ENCODE results near the gene NIPA2. TPM values are rescaled to one million over a fixed set of nuclear protein-coding genes. Genes with fewer than 3 reads are reported as not detected.

NIPA2 gene
- total and polyA plus RNA-seq, 4 donors: 11.7 to 31.6 (median 20.9) TPM

DNA sequence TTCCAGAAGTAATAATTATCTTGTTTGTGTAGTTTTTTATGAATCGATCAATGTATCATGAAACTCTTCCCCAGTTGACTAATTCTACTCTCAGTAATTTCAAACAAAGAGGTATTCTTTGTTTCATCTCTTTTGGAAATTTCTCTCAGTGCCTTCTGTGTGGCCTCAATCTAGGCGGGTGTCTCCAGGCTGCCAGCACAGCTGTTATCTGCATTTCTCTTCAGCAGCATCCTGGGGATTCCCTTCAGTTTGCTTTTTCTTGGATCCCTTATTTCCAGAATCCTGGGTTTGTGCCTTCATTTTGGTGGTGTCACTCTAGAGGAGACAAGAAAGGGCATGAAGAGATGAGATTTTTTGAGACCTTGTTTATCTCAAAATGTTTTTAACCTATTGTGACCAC is 22.7 kb downstream of the NIPA2 start:
- Histone ChIP-seq H3K27me3 (ENCODE audit: control insufficient read depth in 4 of 4, insufficient read depth in 4 of 4, low read length in 3 of 4) (no peaks in the 10 kb centered on the region), H3K36me3 (ENCODE audit: control insufficient read depth in 4 of 4, insufficient read depth in 3 of 4, low read depth in 1 of 4, low read length in 3 of 4) (peaks cover 13 to 35% (median 21%) of the 10 kb centered on the region in 4 donors), H3K4me1 (ENCODE audit: control insufficient read depth in 4 of 4, insufficient read depth in 4 of 4, low read length in 3 of 4) (no peaks in the 10 kb centered on the region), H3K9ac (ENCODE audit: low read depth in 1 of 2, low read length in 2 of 2) (no peak overlapping the region), H3K27ac (ENCODE audit: low read depth in 1 of 2, low read length in 2 of 2) (no peak overlapping the region), H3K4me3 (ENCODE audit: low read depth in 1 of 3, low read length in 3 of 3) (no peak overlapping the region), H3K9me3 (ENCODE audit: control insufficient read depth in 4 of 4, low read length in 3 of 4) (no peaks in the 10 kb centered on the region)
- WGBS: 88% methylated on average over 2 of the region's 2 CpGs
- no peak for TF ChIP-seq EGR1 (IDR thresholded peaks at IDR 0.05; ENCODE audit: low read depth in 2 of 2)
- no peak for TF ChIP-seq SP1 (IDR thresholded peaks at IDR 0.05)
- TF ChIP-seq FOXA2 (IDR thresholded peaks at IDR 0.05): no peak
- TF ChIP-seq ATF3 (IDR thresholded peaks at IDR 0.05): no peak
- TF ChIP-seq REST (IDR thresholded peaks at IDR 0.05): no peak
- no peak for TF ChIP-seq FOXA1 (IDR thresholded peaks at IDR 0.05)
- TF ChIP-seq ZBTB33 (IDR thresholded peaks at IDR 0.05): no peak
- TF ChIP-seq, protein P1, sequence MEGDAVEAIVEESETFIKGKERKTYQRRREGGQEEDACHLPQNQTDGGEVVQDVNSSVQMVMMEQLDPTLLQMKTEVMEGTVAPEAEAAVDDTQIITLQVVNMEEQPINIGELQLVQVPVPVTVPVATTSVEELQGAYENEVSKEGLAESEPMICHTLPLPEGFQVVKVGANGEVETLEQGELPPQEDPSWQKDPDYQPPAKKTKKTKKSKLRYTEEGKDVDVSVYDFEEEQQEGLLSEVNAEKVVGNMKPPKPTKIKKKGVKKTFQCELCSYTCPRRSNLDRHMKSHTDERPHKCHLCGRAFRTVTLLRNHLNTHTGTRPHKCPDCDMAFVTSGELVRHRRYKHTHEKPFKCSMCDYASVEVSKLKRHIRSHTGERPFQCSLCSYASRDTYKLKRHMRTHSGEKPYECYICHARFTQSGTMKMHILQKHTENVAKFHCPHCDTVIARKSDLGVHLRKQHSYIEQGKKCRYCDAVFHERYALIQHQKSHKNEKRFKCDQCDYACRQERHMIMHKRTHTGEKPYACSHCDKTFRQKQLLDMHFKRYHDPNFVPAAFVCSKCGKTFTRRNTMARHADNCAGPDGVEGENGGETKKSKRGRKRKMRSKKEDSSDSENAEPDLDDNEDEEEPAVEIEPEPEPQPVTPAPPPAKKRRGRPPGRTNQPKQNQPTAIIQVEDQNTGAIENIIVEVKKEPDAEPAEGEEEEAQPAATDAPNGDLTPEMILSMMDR (IDR thresholded peaks at IDR 0.05; ENCODE audit: low read depth, low read length, missing input control): no peak
- TF ChIP-seq MAX (IDR thresholded peaks at IDR 0.05): no peak
- TF ChIP-seq YY1 (IDR thresholded peaks at IDR 0.05): no peak
- no peak for TF ChIP-seq GABPA (IDR thresholded peaks at IDR 0.05 in 1 of 2, conservative IDR thresholded peaks at IDR 0.05 in 1 of 2)
- no peak for TF ChIP-seq RXRA (IDR thresholded peaks at IDR 0.05)
- TF ChIP-seq RAD21 (IDR thresholded peaks at IDR 0.05): no peak
- TF ChIP-seq TAF1 (conservative IDR thresholded peaks at IDR 0.05): no peak
- no peak for DNase-seq (ENCODE audit: low spot score)

- no peaks in the 10 kb centered on the region for H3K4me1 ChIP-seq (ENCODE audit: control insufficient read depth in 4 of 4, insufficient read depth in 4 of 4, low read length in 3 of 4)
- H3K27me3 ChIP-seq (ENCODE audit: control insufficient read depth in 4 of 4, insufficient read depth in 4 of 4, low read length in 3 of 4): no peaks in the 10 kb centered on the region
- no peak overlapping the region for H3K9ac ChIP-seq (ENCODE audit: low read depth in 1 of 2, low read length in 2 of 2)
- WGBS: 81% methylated on average over 3 of the region's 3 CpGs
- H3K36me3 ChIP-seq (ENCODE audit: control insufficient read depth in 4 of 4, insufficient read depth in 3 of 4, low read depth in 1 of 4, low read length in 3 of 4): peaks cover 13 to 54% (median 37%) of the 10 kb centered on the region in 4 donors
- H3K27ac ChIP-seq (ENCODE audit: low read depth in 1 of 2, low read length in 2 of 2): no peak overlapping the region
- no peak for DNase-seq (ENCODE audit: low spot score)
- H3K9me3 ChIP-seq (ENCODE audit: control insufficient read depth in 4 of 4, low read length in 3 of 4): no peaks in the 10 kb centered on the region
- H3K4me3 ChIP-seq (ENCODE audit: low read depth in 1 of 3, low read length in 3 of 3): no peak overlapping the region
- TF ChIP-seq GABPA (IDR thresholded peaks at IDR 0.05 in 1 of 2, conservative IDR thresholded peaks at IDR 0.05 in 1 of 2): no peak
- TF ChIP-seq REST (IDR thresholded peaks at IDR 0.05): no peak
- no peak for TF ChIP-seq NR2F2 (IDR thresholded peaks at IDR 0.05)
- no peak for TF ChIP-seq ZBTB33 (IDR thresholded peaks at IDR 0.05)
- no peak for TF ChIP-seq HNF4A (conservative IDR thresholded peaks at IDR 0.05)
- TF ChIP-seq TAF1 (conservative IDR thresholded peaks at IDR 0.05): no peak
- no peak for TF ChIP-seq YY1 (IDR thresholded peaks at IDR 0.05)
Observed at GRCh38 chr15:22863356-22863755, 24.9 kb downstream of the NIPA2 start.
